Measurements from ENCODE around the gene CCR9.

The CCR9 gene

DNA sequence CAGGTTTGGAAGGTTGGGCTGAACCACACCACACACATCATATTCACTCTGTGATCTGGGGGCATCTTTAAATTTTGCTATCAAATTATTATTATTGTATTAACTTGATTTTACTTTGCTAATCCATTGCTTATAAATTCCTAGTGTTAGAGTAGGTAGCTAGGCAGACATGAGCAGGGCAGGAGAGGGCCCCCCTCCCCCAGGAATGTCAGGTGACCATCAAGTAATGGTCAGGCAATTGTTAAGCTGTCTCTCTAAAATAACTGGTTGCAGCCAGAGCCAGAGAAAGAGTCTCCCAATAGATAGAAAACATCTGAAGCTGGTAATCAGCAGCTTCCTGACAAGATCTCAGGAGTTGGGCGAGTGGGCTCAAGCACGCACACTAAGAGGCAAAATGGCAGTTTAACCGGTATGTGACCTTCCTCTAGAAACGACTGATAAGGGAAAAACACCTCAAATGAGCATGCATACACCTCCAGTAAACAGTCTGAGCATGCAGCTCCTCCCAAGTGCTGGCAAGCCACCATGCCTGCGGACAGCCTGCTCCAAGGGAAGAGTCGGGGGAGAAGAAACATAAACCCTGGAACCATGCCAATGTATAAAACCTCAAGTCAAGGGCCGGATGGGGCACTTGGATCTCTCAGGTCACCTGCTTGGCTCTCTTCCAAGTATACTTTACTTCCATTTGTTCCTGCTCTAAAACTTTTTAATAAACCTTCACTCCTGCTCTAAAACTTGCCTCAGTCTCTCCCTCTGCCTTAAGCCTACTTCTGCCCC lies 53.8 kb downstream of the CCR9 start:
- no peak overlapping the region for H3K27ac ChIP-seq (ENCODE audit: insufficient read depth in 1 of 2, low read depth in 1 of 2, low read length in 2 of 2, poor library complexity in 1 of 2, severe bottlenecking in 2 of 2)
- no peaks in the 10 kb centered on the region for H3K27me3 ChIP-seq (replicated peaks in 2 of 5; ENCODE audit: control insufficient read depth in 4 of 5, insufficient read depth in 5 of 5, low read length in 4 of 5)
- POLR2A ChIA-PET, result interaction anchor here (1.2 kb wide), 1 partner anchor 136 kb away, joined by 5 read pairs; no protein-coding TSS in a partner anchor
- H3K4me1 ChIP-seq (ENCODE audit: control extremely low read depth in 1 of 4, control insufficient read depth in 4 of 4, insufficient read depth in 4 of 4, low read length in 3 of 4), result peaks cover 0 to 20% (median 10%) of the 10 kb centered on the region in 4 experiments
- CTCF ChIA-PET, result interaction anchor here (1.1 to 8.8 kb wide), 9 partner anchors 8 to 430 kb away, joined by 3 to 212 read pairs (median 8); no protein-coding TSS in a partner anchor
- peaks cover 0 to 6% (median 0%) of the 10 kb centered on the region in 5 experiments for H3K9me3 ChIP-seq (ENCODE audit: control extremely low read depth in 1 of 5, control insufficient read depth in 4 of 5, insufficient read depth in 2 of 5, low read depth in 1 of 5, low read length in 4 of 5)
- peaks cover under 1 to 54% (median 34%) of the 10 kb centered on the region in 4 experiments for H3K36me3 ChIP-seq (ENCODE audit: control insufficient read depth in 4 of 4, insufficient read depth in 4 of 4, low read length in 3 of 4)
- WGBS (ENCODE audit: insufficient coverage), result 79% methylated on average over 7 of the region's 7 CpGs
- no peak overlapping the region for H3K4me3 ChIP-seq (ENCODE audit: control insufficient read depth in 1 of 7, extremely low read depth in 1 of 7, insufficient read depth in 4 of 7, low read depth in 2 of 7, low read length in 6 of 7)
- no peak for DNase-seq

DNA sequence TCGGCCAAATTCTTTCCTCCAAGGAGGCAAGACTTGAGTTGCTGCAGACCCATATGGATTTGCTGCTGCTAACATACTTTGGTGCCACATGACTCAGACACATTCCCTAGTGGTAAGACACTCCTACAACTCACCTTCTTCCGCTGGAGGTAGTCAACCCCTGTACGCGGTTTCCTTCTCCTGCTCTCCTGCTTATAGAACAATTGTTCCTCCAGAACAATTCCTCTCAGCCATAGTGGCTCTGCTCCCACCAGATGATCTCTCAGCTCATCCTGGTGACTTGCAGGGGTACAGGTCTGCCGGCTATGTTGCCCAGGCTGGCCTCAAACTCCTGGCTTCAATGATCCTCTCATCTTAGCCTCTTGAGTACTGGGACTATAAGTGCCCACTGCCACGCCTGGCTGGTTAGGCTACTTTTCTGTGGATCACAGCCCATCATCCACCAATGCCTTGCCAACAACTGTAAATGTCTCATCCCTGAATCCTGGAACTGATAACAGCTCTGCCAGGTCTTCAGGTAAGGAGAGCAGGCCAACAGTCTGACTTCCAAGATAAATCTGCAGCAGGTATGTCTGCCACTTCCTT lies 54.5 kb downstream of the CCR9 start:
- CTCF ChIA-PET, result interaction anchor here (1.8 to 8.8 kb wide), 4 partner anchors 12 to 429 kb away, joined by 4 to 212 read pairs (median 28); no protein-coding TSS in a partner anchor
- Histone ChIP-seq H3K36me3 (ENCODE audit: control insufficient read depth in 4 of 4, insufficient read depth in 4 of 4, low read length in 3 of 4) (peaks cover 0 to 54% (median 35%) of the 10 kb centered on the region in 4 experiments), H3K27me3 (replicated peaks in 2 of 5; ENCODE audit: control insufficient read depth in 4 of 5, insufficient read depth in 5 of 5, low read length in 4 of 5) (no peaks in the 10 kb centered on the region), H3K4me3 (ENCODE audit: control insufficient read depth in 1 of 7, extremely low read depth in 1 of 7, insufficient read depth in 4 of 7, low read depth in 2 of 7, low read length in 6 of 7) (no peak overlapping the region), H3K27ac (ENCODE audit: insufficient read depth in 1 of 2, low read depth in 1 of 2, low read length in 2 of 2, poor library complexity in 1 of 2, severe bottlenecking in 2 of 2) (no peak overlapping the region), H3K9me3 (ENCODE audit: control extremely low read depth in 1 of 5, control insufficient read depth in 4 of 5, insufficient read depth in 2 of 5, low read depth in 1 of 5, low read length in 4 of 5) (peaks cover 0 to 6% (median 0%) of the 10 kb centered on the region in 5 experiments), H3K4me1 (ENCODE audit: control extremely low read depth in 1 of 4, control insufficient read depth in 4 of 4, insufficient read depth in 4 of 4, low read length in 3 of 4) (peaks cover 0 to 20% (median 10%) of the 10 kb centered on the region in 4 experiments)
- POLR2A ChIA-PET, result interaction anchor here (1.2 kb wide), 1 partner anchor 135 kb away, joined by 5 read pairs; no protein-coding TSS in a partner anchor
- no peak for DNase-seq
- 95% methylated on average over 6 of the region's 6 CpGs for WGBS (ENCODE audit: insufficient coverage)

DNA sequence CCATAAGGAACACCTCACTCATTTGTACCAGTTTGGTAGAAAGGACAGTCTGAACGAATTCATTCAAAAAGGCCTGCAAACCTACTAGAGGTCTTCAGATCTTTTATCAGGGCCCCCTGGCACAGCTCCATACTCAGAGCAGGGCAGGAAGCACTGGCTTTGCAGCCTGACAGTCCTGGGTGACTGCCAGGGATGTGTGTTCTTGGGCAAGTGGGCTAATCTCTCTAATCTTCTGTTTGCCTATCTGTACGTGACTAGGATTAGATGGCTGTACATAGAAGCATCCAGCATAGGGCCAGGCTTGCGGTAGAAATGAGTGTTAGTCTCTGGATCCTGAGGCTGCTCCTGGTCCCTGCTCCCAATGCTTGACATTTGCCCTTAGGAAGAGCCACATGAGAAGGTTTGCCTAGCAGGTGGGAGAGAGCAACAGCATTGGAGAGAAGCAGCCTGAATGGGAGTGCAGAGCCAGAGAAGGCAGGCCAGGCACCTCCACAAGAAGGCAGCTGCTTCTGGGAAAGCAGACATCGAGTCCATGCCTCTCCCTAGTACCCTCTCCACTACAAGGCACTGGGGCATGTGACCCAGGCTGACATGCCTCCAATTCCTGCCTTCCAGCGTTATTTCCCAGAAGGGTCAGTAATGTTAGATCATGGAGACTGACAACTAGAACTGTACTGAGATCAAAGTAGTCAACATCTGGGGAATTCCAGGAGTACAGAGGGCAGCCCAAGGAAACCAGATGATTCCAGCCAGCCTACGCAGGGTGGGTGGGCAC lies 55.9 kb downstream of the CCR9 start:
- peaks cover 6 to 54% (median 34%) of the 10 kb centered on the region in 4 experiments for H3K36me3 ChIP-seq (ENCODE audit: control insufficient read depth in 4 of 4, insufficient read depth in 4 of 4, low read length in 3 of 4)
- CTCF ChIA-PET, result interaction anchor here (1.0 to 8.8 kb wide), 3 partner anchors 25 to 138 kb away, joined by 3 to 212 read pairs (median 4); no protein-coding TSS in a partner anchor
- peaks cover 0 to 25% (median 12%) of the 10 kb centered on the region in 4 experiments for H3K4me1 ChIP-seq (ENCODE audit: control extremely low read depth in 1 of 4, control insufficient read depth in 4 of 4, insufficient read depth in 4 of 4, low read length in 3 of 4)
- no peaks in the 10 kb centered on the region for H3K27me3 ChIP-seq (replicated peaks in 2 of 5; ENCODE audit: control insufficient read depth in 4 of 5, insufficient read depth in 5 of 5, low read length in 4 of 5)
- peaks cover 0 to 6% (median 0%) of the 10 kb centered on the region in 5 experiments for H3K9me3 ChIP-seq (ENCODE audit: control extremely low read depth in 1 of 5, control insufficient read depth in 4 of 5, insufficient read depth in 2 of 5, low read depth in 1 of 5, low read length in 4 of 5)
- H3K27ac ChIP-seq (ENCODE audit: insufficient read depth in 1 of 2, low read depth in 1 of 2, low read length in 2 of 2, poor library complexity in 1 of 2, severe bottlenecking in 2 of 2), result no peak overlapping the region
- POLR2A ChIA-PET, result no interaction called here
- no peak overlapping the region for H3K4me3 ChIP-seq (ENCODE audit: control insufficient read depth in 1 of 7, extremely low read depth in 1 of 7, insufficient read depth in 4 of 7, low read depth in 2 of 7, low read length in 6 of 7)
- peak; percentile 34 to 90 (median 82) for DNase-seq
- 35% methylated on average over 5 of the region's 6 CpGs for WGBS (ENCODE audit: insufficient coverage)

DNA sequence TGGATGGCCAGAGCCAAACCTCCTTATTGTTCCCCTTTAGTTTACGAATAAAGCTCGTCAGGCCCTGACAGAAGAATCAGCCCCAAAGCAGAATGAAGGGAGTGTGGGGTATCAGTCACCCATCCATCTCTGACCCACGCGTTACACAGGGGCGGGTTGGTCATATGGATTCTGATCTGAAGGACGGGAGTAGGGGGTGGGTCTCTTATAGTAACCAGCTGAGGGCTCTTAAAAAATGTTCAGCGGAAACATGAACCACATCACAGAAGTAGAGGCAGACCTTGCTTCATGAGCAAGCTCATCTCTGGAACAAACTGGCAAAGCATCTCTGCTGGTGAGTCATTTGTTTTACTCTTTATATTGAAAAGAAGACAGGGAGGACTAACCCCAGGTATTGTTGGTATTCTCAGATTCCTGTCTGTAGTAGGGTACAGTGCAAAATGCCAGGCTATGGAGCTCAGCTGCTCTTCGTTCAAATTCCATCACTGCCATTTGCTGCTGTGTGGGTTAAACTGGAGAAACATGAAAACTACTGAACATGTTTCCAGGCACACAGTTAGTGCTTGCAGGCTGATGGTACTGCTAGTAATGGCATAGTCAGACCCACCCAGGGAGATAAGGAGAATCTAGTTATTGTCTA lies 57.0 kb downstream of the CCR9 start, which contains the start of gene CXCR6:
Gene CXCR6 (plus strand): TSS at position 258 of the 640 bp plus-strand sequence. CDS start 3,018 bp downstream, outside the sequence.
- no peak within 1 kb of the TSS for H3K4me3 ChIP-seq (ENCODE audit: control insufficient read depth in 1 of 7, extremely low read depth in 1 of 7, insufficient read depth in 4 of 7, low read depth in 2 of 7, low read length in 6 of 7)
- DNase-seq, result no peak
- no peak within 1 kb of the TSS for H3K27ac ChIP-seq (ENCODE audit: insufficient read depth in 1 of 2, low read depth in 1 of 2, low read length in 2 of 2, poor library complexity in 1 of 2, severe bottlenecking in 2 of 2)
- POLR2A ChIA-PET, result no interaction called here
- peaks cover 0 to 35% (median 17%) of the 10 kb centered on the region in 4 experiments for H3K4me1 ChIP-seq (ENCODE audit: control extremely low read depth in 1 of 4, control insufficient read depth in 4 of 4, insufficient read depth in 4 of 4, low read length in 3 of 4)
- peaks cover 8 to 55% (median 31%) of the 10 kb centered on the region in 4 experiments for H3K36me3 ChIP-seq (ENCODE audit: control insufficient read depth in 4 of 4, insufficient read depth in 4 of 4, low read length in 3 of 4)
- H3K27me3 ChIP-seq (replicated peaks in 2 of 5; ENCODE audit: control insufficient read depth in 4 of 5, insufficient read depth in 5 of 5, low read length in 4 of 5), result no peaks in the 10 kb centered on the region
- peaks cover 0 to 6% (median 0%) of the 10 kb centered on the region in 5 experiments for H3K9me3 ChIP-seq (ENCODE audit: control extremely low read depth in 1 of 5, control insufficient read depth in 4 of 5, insufficient read depth in 2 of 5, low read depth in 1 of 5, low read length in 4 of 5)
- CTCF ChIA-PET, result interaction anchor here (1.6 to 8.8 kb wide), 2 partner anchors 129 to 137 kb away, joined by 4 to 212 read pairs; no protein-coding TSS in a partner anchor
- 94% methylated on average over 8 of the region's 8 CpGs for WGBS (ENCODE audit: insufficient coverage)

DNA sequence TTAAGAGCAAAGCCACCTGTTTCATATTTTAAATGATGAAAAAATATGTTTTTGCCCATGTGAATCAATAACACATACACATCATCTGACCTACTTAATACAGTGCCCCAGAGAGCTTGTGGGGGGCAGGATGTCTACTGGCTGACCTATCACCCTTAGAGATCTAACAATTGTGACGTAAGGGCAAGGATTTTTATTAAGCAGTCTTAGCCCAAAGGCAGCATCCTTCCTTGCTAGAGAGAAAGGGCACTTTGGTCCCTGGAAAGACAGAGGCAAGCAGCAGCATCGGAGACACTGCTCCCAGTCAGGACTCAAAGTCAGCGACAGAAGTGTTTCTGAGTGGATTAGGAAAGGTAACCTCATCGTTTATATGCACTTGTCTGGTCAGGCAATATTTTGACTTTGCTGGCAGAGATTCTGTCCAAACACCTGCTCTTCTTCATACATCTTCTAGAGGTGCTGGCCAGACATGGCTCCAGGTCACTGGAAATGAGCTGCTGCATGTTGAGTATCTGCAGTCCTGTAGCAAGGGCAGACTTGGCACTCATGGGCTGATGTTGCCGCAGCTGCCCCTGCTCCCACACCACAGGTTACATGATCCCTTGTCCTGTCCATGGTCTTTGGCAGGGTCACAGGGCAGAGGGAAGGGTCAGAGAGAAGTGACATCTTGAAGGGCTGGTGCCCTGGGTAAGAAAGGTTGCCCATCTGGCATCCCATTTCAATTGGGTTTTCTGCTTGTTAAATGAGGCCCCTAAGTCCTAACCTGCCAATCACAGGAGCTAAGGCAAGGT lies 58.7 kb downstream of the CCR9 start:
- 86% methylated on average over 4 of the region's 5 CpGs for WGBS (ENCODE audit: insufficient coverage)
- Histone ChIP-seq H3K4me1 (ENCODE audit: control extremely low read depth in 1 of 4, control insufficient read depth in 4 of 4, insufficient read depth in 4 of 4, low read length in 3 of 4) (peaks cover 0 to 49% (median 24%) of the 10 kb centered on the region in 4 experiments), H3K27me3 (replicated peaks in 2 of 5; ENCODE audit: control insufficient read depth in 4 of 5, insufficient read depth in 5 of 5, low read length in 4 of 5) (no peaks in the 10 kb centered on the region), H3K27ac (ENCODE audit: insufficient read depth in 1 of 2, low read depth in 1 of 2, low read length in 2 of 2, poor library complexity in 1 of 2, severe bottlenecking in 2 of 2) (no peak overlapping the region), H3K36me3 (ENCODE audit: control insufficient read depth in 4 of 4, insufficient read depth in 4 of 4, low read length in 3 of 4) (peaks cover 16 to 66% (median 38%) of the 10 kb centered on the region in 4 experiments), H3K9me3 (ENCODE audit: control extremely low read depth in 1 of 5, control insufficient read depth in 4 of 5, insufficient read depth in 2 of 5, low read depth in 1 of 5, low read length in 4 of 5) (peaks cover 0 to 6% (median 0%) of the 10 kb centered on the region in 5 experiments), H3K4me3 (ENCODE audit: control insufficient read depth in 1 of 7, extremely low read depth in 1 of 7, insufficient read depth in 4 of 7, low read depth in 2 of 7, low read length in 6 of 7) (no peak overlapping the region)
- no peak for DNase-seq
- POLR2A ChIA-PET, result no interaction called here
- CTCF ChIA-PET, result interaction anchor here (0.9 to 4.9 kb wide), 5 partner anchors 21 to 433 kb away, joined by 3 to 28 read pairs (median 3); no protein-coding TSS in a partner anchor

DNA sequence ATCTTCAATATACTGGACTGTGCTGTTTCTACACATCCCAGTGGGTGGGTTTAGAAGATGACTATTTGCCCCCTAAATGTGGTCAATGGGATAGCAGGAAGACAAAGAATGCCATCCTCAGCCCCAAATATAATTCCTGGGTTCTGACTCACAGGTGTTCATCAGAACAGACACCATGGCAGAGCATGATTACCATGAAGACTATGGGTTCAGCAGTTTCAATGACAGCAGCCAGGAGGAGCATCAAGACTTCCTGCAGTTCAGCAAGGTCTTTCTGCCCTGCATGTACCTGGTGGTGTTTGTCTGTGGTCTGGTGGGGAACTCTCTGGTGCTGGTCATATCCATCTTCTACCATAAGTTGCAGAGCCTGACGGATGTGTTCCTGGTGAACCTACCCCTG lies 60.0 kb downstream of the CCR9 start:
- Histone ChIP-seq H3K36me3 (ENCODE audit: control insufficient read depth in 4 of 4, insufficient read depth in 4 of 4, low read length in 3 of 4) (peaks cover 20 to 75% (median 43%) of the 10 kb centered on the region in 4 experiments), H3K4me1 (ENCODE audit: control extremely low read depth in 1 of 4, control insufficient read depth in 4 of 4, insufficient read depth in 4 of 4, low read length in 3 of 4) (peaks cover 0 to 52% (median 22%) of the 10 kb centered on the region in 4 experiments), H3K9me3 (ENCODE audit: control extremely low read depth in 1 of 5, control insufficient read depth in 4 of 5, insufficient read depth in 2 of 5, low read depth in 1 of 5, low read length in 4 of 5) (no peaks in the 10 kb centered on the region), H3K4me3 (ENCODE audit: control insufficient read depth in 1 of 7, extremely low read depth in 1 of 7, insufficient read depth in 4 of 7, low read depth in 2 of 7, low read length in 6 of 7) (no peak overlapping the region), H3K27ac (ENCODE audit: insufficient read depth in 1 of 2, low read depth in 1 of 2, low read length in 2 of 2, poor library complexity in 1 of 2, severe bottlenecking in 2 of 2) (no peak overlapping the region), H3K27me3 (replicated peaks in 2 of 5; ENCODE audit: control insufficient read depth in 4 of 5, insufficient read depth in 5 of 5, low read length in 4 of 5) (no peaks in the 10 kb centered on the region)
- DNase-seq, result no peak
- ChIA-PET CTCF (interaction anchor here (1.4 to 4.9 kb wide), 4 partner anchors 17 to 240 kb away, joined by 3 to 28 read pairs (median 4); no protein-coding TSS in a partner anchor), POLR2A (no interaction called here)
- 100% methylated on average over 1 of the region's 1 CpG for WGBS (ENCODE audit: insufficient coverage)
